OCI-M2 (cell line): ENCODE measurements around the gene ZSCAN9.
A peak's percentile ranks its signal among the peaks of the same experiment; 100 is the strongest.

Experiments
- DNase-seq: peaks from one replicate; lab custom pipeline; 2025; ENCODE audit not compliant: unreplicated experiment; lab: John Stamatoyannopoulos, UW

The ZSCAN9 gene

GRCh38 chr6:28220257-28221133 is 4.6 kb upstream of the ZSCAN9 start:
- peak; percentile 62 for DNase-seq

GRCh38 chr6:28224131-28225055 is 682 bp upstream of the ZSCAN9 start:
- no peak for DNase-seq

GRCh38 chr6:28226460-28226859 is 1.4 kb downstream of the ZSCAN9 start:
- no peak for DNase-seq

- no peak for DNase-seq
These were observed 7.7 kb downstream of the ZSCAN9 start for GRCh38 chr6:28232785-28233184.

- DNase-seq, result no peak
These were observed 10.9 kb downstream of the ZSCAN9 start for GRCh38 chr6:28235912-28236452.

GRCh38 chr6:28239636-28240035 is 14.6 kb downstream of the ZSCAN9 start:
- DNase-seq, result no peak

- DNase-seq, result no peak
These were observed 15.4 kb downstream of the ZSCAN9 start for GRCh38 chr6:28240471-28240870.

GRCh38 chr6:28243946-28244345 is 18.9 kb downstream of the ZSCAN9 start:
- DNase-seq, result no peak

GRCh38 chr6:28245206-28245941 is 20.3 kb downstream of the ZSCAN9 start:
- no peak for DNase-seq

GRCh38 chr6:28248916-28249315 is 23.8 kb downstream of the ZSCAN9 start:
- no peak for DNase-seq

- no peak for DNase-seq
These were observed 25.7 kb downstream of the ZSCAN9 start for GRCh38 chr6:28250747-28251146.

GRCh38 chr6:28251661-28252008 is 26.6 kb downstream of the ZSCAN9 start:
- no peak for DNase-seq

- DNase-seq, result peak; percentile 96
These were observed 27.2 kb downstream of the ZSCAN9 start, which contains the start of gene ZKSCAN4 for GRCh38 chr6:28252009-28252975. Gene ZKSCAN4 (minus strand): TSS chr6:28252269. CDS start chr6:28251980, 289 bp downstream.

GRCh38 chr6:28254121-28254519 is 29.0 kb downstream of the ZSCAN9 start:
- DNase-seq, result no peak

- DNase-seq, result no peak
These were observed 32.0 kb downstream of the ZSCAN9 start for GRCh38 chr6:28257042-28257441.

- DNase-seq, result no peak
These were observed 34.1 kb downstream of the ZSCAN9 start, which contains the start of gene NKAPL for GRCh38 chr6:28258877-28259777. Gene NKAPL (plus strand): TSS chr6:28259297. CDS start chr6:28259372, 75 bp downstream.

- no peak for DNase-seq
These were observed 38.8 kb downstream of the ZSCAN9 start for GRCh38 chr6:28263922-28264321.

GRCh38 chr6:28264834-28265401 is 39.8 kb downstream of the ZSCAN9 start:
- no peak for DNase-seq
